Inflammatory macrophage treated with lipopolysaccharide for 4 hours (primary cell): ENCODE results near the gene CDH2.
"Not testable (repeated sequence)": the region's sequence is repeated elsewhere in the genome, so short reads cannot be mapped to it uniquely, and the experiment has no call there.

Experiments
- DNase-seq: peaks from one replicate; pipeline ENCODE4 v3.0.0-alpha.2; 2020

The CDH2 gene

DNA sequence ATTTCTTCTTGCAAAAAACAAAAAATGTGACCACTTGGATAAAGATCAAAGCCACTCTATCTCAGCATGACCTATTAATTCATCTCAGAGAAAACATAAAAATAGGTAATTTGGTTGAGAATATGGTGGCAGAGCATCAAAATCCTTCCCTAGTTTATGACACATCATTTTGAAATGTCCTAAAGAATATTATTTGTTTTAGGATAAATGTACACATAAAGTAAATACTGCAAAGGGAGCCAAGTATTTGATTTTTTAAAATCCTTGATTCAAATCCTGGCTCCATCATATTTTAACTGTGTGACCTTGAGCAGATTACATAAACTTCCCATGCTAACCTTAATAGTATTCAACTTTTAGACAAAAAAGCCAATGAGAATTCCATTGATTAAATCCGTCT, 206.6 kb downstream of the CDH2 start:
- DNase-seq, result no peak

DNA sequence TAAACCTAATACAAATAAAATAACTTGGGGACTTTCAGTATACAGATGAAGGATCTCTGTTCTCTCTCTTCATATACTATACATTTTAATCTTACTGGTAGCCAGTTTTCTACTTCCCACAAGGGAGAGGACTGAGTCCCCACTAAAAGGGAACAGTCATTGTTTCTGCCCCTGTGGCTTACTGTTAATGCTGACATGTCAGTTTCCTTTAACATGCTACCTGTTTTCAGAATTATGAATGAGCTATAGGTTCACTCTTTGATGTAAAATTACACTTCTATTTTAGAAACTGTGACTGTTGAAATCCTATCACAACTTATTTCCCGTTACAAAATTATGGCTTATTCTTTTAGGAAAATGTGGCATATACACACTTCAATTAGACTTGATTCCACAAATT, 207.7 kb downstream of the CDH2 start:
- no peak for DNase-seq

DNA sequence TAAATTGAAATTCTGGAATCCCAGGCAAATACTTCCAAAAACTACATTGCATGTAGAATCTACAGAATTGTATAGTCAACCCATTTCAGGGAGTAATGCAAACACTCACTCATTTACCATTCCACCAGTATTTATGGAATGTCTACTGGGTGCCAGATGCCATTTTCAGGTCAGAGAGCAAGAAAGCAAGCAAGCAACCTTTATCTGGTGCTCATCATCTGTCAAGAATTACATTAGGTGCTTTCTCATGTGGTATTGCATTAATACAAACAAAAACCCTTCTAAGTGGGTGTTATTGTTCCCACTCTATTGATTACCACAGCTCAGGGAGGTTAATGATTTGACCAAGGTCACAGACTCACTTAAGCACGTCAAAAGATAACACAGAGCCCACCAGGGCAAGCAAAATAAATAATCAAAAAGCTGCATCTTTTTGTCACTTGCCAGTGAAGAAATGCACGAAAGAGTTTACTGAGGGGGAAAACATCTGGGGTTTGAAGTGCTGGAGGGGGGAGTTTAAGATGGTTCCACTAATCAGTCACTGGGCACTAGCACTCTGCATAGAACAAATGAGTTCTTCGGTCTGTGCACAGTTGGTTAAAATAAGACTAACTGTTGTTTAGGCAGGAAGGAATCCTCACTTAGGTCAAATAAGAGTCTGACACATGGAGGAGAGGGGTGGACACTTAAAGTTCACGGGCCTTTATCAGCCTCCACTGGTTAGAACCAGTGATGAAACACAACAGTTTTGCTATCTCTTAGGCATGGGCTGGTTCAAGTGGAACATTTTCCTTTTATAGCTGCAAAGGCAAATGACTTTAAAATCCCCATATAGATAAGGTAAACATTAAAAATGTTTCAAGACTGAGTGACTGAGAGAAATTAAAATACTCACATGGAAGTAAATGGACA, 208.8 kb downstream of the CDH2 start:
- no peak for DNase-seq

DNA sequence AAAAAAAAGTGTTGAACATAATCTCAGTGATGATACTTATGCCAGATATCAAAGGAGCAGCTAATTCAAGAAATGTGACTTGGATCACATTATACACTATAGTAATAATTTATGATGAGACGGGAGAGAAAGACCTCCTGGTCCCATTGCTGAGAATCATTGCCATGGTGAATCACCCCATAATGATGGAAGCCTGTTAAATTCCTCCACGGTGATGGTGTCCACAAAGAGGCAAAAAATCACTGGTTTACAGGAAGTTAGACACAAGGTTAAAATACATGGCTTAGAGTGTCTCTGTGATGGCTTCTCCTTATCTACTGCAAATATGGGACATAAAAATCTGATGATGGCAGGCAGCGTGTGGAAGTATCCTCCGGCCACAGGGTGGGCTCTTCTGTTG, 210.0 kb downstream of the CDH2 start:
- DNase-seq, result no peak

DNA sequence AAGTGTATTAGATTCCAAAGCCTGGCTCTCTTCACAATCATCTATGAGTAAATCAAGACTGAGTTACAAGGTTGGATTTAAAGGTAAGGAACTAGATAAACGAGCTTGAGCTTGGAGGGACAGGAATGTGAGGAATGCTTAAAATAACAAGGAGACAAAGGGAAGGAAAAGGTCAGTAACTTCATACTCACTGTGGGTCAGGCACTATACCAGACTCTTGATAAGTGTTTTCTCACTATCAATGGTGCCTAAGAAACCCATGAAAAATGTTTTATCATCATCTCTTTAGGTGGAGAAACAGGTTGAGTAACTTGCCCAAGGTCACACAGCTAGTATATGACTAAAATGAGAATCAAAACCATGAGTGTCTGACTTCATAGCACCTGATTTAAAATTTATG, 212.1 kb downstream of the CDH2 start:
- no peak for DNase-seq

DNA sequence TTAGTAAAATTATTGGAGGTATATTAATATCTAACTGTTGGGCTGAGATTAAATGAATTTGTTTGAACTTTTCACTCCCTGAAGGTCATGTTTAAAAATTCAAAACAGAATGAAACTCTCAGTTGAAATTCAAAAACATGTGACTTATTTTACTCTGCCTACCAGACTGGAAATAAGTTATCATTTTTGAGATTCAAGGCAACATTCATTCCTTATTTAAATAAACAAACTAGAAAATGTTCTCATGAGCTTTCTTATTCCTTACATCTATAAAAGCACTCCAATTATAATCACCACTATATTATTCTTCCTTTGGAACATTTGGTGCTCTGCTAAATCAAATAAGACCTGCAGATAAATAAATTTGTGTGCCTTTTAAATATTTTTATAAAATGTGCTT, 217.8 kb downstream of the CDH2 start:
- no peak for DNase-seq

DNA sequence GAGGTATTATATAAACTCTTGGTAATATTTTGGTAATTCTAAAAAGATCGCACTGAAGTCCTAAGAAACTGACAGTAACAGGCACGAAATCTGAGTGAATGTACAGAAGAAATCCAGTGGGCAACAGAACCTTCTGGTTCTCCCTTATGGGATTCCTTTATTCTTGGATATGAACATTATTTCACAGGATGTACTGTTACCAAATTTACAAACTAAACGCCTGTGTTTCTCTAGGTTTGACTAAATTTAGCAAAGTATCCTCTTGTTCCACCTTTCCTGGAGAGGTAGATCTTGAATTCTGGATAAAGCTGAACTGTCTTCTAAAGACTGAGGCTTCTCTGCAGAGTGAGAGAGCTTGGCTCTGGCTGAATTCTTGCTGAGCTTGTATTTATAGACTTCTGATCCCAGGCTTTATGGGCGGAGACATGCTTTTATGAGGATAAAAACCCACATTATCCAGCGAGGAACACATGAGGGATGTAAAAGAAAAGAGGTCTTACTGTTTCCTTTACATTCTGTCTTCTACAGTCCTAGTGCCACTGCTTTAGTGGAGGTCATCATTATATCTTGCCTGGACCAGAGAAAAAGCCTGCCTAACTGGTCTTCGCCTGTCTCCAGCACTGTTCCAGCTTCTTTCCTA, 220.8 kb downstream of the CDH2 start:
- no peak for DNase-seq

DNA sequence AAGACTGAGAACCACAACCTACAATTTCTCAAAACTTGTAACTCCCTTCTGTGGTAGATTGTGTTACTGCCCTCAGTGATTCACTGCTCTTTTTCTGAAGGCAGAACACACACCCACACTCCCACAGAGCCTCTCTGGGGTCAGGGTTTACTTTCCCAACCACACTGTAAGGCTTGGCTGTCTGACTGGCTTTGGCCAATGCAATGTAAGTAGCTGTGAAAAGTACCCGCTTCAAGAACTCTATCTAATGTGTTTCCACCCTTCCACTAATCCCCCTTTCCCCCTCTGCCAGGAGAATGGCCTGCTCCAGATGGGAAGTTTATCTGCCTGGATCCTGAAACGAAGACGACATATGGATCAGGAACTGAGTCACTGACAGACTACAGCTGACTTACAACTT, 222.7 kb downstream of the CDH2 start:
- DNase-seq, result no peak

DNA sequence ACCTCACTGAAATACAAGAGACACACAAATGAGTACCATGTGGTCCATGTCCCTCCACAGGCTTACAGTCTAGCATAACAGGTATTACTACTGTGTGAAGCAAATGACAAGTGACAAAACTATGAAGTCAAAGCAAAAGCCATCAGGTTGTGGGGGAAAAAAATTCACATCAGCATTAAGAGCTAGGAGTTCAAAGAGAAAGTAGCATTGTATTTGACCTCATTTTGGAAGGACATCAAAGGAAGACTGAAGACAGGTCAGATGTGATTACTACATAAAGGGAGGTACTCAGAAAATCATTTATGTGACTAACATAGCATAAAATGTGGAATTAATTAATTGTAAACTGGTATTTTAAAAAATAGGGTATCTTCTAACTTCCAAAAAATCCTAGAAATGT, 224.2 kb downstream of the CDH2 start:
- DNase-seq, result no peak

DNA sequence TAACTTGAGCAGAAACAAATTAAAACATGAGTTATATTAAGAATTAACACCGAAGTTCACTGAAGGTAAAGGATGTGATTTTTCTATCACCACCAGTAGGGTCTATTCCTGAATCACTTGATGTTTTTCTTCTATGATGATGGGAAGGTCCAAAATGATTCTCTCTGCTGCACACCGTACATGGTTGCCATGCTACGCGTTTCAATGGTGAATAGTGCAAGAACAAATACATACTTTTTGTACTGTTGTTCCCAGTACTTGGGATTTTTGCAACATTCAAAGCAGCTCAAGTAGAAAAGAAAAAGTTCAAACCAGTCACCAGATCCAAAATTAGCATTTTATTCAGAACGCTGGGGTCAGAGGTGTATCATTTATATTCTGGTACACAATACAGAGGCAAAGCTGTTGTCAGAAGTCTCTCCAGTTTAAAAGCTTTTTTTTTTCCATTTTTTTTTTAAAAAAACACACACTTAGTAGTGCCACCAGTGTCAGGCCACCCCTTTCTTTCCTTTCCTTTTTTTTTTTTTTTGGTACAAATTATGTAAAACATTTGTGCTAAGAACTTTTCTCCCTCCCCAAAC, 226.2 kb downstream of the CDH2 start:
- DNase-seq, result no peak

DNA sequence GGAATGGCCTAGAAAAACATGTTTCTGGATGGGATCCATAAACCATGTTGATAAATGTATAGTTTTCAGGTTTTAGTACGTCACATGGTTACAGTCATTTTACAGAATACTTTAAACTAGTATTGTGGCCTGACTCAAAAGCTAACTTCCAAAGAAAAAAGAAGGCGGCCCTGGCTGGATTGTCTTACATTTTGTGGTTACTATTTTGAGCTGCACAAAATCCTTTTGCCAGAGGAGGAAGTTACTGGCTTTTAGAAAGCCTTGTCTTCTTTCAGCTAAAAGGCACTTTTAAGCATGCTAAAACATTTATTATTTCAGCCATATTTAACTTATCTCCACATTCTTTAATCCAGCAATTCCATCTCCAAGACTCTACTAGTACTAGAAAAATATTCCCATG, 227.9 kb downstream of the CDH2 start:
- no peak for DNase-seq

DNA sequence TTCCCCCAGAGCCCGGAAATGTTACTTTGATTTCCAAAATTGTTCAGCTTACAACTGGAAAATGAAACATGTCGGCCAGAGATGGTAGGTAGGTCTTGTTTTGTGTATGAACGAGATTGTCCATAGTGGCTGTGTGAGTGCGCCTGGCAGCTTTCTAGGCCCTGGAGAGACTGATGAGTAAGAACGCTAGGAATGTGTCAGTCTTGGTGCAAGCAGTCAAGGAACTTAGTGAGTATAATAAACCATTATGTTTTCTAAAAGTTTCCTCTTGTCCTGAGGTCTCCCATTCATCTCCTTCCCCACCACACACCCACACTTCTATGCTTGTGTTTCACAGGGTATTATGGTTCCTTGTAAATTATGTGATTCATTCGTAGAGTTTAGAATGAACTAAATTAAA, 234.2 kb downstream of the CDH2 start:
- DNase-seq, result no peak

DNA sequence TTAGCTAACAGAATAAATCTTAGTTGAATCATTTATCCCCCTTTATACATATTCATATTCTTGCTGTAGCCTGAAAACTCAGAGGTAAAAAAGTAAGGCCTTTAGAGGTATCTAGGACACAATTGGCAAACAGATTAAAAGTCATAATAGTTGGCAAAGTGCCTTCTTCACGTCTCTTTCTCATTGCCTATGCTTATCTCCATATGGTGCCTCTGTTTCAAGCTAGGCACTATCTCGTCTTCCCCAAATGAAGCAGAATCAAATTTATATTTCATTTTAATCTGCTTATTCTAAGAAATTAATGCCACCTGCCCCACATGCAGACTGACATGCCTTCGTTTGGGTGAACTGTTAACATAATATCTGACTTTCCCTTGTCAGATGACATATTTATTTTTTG, 245.4 kb downstream of the CDH2 start:
- no peak for DNase-seq

DNA sequence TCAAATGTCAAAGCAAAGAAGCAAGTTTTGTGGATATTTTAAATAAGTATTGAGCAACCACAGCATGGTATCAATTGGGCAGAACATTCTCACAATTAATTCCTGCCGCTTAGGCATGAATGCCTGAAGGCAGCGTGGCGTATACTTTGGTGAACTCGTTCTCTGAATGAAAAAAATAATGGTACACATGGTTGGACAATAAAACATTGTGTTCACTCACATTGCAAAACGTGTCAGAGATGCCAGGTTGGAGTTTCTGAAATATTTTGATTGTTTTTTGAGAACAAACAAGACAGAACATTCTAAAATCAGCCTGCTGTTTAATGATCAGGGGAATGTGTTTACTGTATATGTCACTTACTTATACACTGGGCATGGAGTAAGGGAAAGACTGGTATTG, 254.2 kb downstream of the CDH2 start:
- DNase-seq, result no peak

DNA sequence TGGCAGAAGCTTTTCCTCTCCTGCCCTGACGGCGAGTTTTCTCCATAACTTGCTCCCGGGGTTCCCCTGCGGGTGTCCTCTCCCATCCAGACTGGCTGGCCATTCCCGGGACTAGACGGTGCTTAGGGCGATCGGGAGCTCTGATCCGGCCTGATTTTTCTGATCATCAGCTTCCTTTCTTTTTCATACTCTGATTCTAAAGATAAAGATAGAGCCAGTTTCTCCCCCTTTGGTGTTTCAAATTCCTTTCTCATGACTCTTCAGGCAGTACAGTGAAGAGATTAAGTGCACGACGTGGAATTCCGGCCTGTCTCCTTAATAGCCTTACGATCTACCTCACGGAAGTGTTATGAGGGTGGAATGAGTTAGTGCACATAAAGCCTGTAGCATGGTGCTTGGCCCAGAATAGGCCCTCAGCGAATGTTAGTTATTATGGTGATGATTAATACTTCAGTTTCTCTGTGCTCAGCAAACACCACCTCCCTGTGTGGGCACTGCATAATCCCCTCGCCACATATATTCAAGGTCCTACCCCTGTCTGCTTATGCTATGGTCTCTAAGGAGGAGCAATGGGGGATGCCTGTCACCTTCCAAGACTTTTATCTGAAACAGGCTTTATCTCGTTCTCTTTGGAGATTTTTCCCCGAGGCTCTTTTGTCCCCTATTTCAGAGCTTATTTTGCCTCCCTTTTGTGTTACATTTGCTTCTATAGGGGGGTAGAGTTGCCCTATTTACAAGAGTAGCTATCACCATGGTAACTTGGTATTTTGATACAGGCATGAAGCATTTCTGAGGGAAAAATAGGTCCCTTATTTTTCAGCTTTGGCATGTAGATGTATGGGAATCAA, 254.8 kb downstream of the CDH2 start:
- DNase-seq, result no peak

DNA sequence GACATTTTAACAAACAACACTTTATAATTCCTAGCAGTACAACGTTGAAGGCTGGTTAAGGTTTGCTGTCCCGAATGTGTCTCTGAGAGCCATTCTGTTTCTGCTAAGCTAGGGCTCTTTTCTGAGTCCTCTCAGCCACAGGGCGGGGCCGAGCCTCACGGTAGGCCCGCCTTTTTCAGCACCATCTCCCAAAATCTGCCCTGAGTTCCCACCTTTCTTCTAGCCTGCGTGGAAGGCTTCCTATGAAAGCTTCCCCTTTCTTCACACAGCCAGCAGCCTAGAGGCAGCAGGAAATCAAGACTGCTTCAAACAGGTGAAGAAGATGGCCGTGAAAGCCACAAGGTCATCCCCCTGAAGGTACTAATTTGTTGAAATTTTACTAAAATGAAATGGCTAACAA, 255.5 kb downstream of the CDH2 start:
- DNase-seq, result no peak

DNA sequence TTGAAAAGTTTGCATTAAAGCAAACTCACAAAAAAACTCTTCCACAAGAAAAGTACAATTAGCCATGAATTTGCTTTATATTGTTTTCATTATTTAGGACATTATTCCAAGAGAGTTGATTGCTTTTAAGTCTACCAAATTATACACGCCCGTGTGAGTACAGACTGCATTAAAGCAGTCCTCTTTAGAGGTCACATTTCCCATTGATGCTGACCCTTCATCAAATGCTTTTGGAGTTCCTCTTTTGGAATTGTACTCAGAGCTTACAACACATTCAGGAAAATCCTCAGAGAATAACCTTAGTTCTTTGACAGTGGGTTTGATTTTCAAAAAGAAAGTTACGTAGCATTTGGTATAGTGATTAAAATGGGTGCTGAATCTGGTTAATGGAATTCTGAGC, 256.1 kb downstream of the CDH2 start:
- no peak for DNase-seq

DNA sequence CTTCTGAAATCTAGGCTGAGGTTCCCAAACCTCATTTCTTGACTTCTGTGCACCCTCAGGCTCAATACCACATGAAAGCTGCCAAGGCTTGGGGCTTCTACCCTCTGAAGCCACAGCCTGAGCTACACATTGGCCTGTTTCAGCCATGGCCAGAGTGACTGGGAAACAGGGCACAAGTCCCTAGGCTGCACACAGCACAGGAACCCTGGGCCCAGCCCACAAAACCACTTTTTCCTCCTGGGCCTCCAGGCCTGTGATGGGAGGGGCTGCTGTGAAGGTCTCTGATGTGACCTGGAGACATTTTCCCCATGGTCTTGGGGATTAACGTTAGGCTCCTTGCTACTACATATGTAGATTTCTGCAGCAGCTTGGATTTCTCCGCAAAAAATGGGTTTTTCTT, 270.7 kb downstream of the CDH2 start:
- DNase-seq, result not testable (repeated sequence)

DNA sequence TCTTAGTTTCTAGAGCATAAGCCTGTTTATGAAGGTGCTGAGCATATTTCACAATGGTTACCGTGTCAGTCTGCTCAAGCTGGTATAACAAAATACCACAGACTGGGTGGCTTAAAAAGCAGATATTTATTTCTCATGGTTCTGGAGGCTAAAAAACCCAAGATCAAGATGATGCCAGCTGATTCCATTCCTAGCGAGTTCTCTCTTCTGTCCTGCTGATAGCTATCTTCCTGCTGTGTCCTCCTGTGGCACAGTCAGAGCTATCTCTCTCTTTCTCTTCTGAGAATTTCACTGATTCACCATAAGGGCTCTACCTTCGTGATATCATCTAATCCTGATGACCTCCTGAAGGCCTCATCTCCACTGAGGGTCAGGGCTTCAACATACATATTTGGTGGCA, 273.0 kb downstream of the CDH2 start:
- no peak for DNase-seq

DNA sequence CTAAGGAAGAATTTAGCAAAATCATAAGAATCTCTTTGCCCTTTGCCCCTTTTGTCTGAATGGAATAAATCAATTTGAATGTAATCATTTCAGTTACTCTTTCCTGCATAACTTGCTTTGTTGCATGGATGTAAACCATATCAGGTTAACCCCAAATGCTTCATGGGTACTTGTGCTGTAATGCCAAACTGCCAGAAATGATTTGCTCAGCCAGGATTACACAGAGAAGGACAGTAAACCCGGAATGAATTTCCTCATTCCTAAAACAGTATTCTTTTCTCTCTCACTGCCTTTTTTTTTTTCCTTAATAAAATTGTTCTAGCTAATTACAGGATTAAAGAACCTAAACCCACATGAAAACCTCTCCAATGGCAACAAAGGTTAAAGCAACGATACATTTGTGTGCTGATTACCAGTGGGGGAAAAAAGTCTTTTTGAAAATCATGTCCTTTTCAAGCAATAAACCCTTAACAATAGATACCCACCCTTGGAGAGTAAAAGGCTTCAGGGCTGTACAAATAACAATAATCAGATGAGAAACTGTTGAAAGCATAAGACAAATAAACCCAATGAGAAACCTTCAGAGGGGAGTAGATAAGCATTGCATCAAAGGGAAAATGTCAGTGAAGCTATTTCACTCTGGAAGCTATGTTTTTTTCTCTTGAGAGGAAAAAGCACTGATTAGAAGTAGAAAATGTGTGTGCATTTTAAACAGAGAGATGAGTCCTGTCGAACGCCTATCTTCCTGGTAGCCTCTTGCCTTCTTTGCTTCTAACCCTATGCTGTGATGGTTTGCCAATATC, 275.3 kb downstream of the CDH2 start:
- DNase-seq, result no peak
